GM19463 (cell line): ENCODE results near the gene PTPRM.

ENCODE experiments used
- ATAC-seq: cut with Tn5 transposase; IDR thresholded peaks from one replicate; pipeline ENCODE4 v1.9.1; 2021; ENCODE audit warnings: mild to moderate bottlenecking, moderate library complexity; ENCODE audit not compliant: unreplicated experiment

The PTPRM gene

GRCh38 chr18:7566567-7567473 is at the start of gene PTPRM:
Gene PTPRM, plus strand, starts transcription at chr18:7567316. Its CDS starts 503 bp downstream, at chr18:7567819.
- peak; percentile 93 for ATAC-seq

DNA sequence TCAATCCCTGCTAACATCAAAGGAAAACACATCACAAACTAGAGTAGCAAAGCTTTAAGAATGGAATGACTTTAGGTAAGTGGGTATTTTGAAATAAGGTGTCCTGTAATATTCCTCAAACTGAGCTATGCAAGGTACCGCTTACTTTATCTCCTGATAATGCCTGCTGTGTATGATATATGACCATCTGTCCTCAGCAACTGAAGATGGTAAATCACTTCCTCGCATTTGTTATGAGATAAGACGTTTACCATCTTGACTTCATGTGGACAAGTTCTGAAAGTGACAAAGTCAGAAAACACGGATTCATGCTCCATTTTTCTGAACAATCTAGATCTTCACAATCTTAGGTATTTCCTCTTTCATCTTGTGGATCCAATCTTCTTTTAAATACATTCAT is 49.3 kb upstream of the PTPRM start:
- ATAC-seq, result no peak

DNA sequence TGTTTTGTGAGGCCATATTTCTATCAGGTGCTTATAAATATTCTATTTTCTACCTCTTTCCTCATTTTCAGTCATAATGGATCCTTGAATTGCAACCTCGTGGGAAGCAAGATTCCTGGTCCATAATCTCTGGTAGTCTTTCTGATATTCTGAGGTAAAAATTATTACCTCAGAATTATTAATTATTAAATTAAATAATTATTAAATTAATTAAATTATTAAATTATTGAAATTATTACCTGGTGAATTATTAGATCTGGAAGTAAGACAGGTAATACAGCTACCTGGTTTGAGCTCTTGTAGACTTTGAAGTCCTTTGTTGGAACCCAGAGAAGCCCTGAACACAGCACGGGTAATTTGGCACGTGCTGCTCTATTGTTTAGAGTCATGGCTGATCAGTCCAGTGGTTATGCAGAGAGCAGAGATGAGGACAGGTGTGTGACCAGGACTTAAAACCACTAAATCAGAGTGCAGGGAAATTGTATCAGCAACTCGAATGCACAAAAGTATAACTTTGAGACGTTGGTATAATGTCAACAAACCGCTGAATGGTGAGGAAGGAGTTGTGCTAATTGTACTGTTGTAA is 46.8 kb upstream of the PTPRM start:
- no peak for ATAC-seq

GRCh38 chr18:7521226-7521856 is 45.8 kb upstream of the PTPRM start:
- no peak for ATAC-seq

DNA sequence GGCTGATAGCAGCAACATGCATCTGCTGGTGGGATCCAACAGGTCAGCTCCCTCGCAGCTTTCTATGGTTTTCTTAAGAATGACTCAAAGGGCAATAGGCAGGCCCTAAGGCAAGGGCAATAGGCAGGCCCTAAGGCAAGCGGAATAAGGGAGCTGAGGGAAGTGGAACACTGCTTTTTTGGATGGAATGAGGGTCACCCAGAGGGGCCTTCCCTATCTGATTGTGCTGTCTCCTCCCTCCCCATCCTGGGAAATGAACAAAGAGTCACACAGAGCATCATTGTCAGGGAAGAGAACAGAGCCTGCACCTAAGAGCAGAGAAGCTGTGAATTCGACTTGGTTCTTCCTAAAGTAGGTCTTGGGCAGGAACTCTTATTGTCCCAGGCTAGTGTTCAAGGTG is 43.3 kb upstream of the PTPRM start:
- ATAC-seq, result no peak

GRCh38 chr18:7524786-7525185 is 42.3 kb upstream of the PTPRM start:
- ATAC-seq, result no peak

DNA sequence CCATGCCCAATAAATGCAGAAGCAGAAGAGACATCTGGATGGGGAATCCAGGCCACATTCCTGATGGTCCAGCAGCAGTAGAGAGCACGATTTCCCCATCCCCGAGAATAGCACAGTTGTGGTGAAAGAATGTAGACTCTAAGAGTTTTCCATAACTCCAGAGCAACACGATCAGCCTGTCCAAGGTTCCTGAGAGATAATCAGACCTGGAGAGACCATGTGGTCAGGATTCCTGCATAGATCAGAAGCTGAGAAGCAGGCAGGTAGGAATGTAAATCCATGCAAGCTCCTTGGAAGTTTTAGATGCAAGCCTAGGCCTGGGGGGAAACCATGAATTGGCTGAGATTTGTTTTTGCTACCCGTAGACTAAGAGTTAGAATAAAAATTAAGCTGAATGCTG is 34.2 kb upstream of the PTPRM start:
- no peak for ATAC-seq

- ATAC-seq, result no peak
Observed at GRCh38 chr18:7535436-7536205, 31.5 kb upstream of the PTPRM start.

- ATAC-seq, result no peak
Observed at GRCh38 chr18:7537145-7537544, 30.0 kb upstream of the PTPRM start.

GRCh38 chr18:7541835-7542234 is 25.3 kb upstream of the PTPRM start:
- no peak for ATAC-seq

- ATAC-seq, result no peak
Observed at GRCh38 chr18:7544686-7545085, 22.4 kb upstream of the PTPRM start.

- ATAC-seq, result no peak
Observed at GRCh38 chr18:7545734-7546133, 21.4 kb upstream of the PTPRM start.

- ATAC-seq, result no peak
Observed at GRCh38 chr18:7548221-7548620, 18.9 kb upstream of the PTPRM start.

DNA sequence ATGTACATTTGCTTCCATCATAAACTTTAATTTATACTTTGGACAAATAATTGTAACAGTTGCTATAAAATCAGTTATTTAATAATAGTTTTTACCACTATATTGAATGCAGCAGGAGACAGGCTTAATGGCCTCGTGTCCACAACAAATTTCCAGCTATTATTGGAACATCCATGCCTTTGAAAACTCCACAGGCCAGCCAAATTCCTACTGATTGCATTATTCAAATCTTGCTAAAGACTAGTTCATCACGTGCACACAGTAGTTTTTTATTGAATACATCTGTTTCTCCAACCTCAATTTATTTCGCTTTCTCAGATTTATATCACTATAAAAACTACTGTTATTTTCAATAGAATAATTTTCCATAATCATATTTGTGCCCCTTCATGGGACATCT is 18.4 kb upstream of the PTPRM start:
- no peak for ATAC-seq

GRCh38 chr18:7557973-7558372 is 9.1 kb upstream of the PTPRM start:
- ATAC-seq, result no peak

- ATAC-seq, result no peak
Observed at GRCh38 chr18:7558769-7559168, 8.3 kb upstream of the PTPRM start.

DNA sequence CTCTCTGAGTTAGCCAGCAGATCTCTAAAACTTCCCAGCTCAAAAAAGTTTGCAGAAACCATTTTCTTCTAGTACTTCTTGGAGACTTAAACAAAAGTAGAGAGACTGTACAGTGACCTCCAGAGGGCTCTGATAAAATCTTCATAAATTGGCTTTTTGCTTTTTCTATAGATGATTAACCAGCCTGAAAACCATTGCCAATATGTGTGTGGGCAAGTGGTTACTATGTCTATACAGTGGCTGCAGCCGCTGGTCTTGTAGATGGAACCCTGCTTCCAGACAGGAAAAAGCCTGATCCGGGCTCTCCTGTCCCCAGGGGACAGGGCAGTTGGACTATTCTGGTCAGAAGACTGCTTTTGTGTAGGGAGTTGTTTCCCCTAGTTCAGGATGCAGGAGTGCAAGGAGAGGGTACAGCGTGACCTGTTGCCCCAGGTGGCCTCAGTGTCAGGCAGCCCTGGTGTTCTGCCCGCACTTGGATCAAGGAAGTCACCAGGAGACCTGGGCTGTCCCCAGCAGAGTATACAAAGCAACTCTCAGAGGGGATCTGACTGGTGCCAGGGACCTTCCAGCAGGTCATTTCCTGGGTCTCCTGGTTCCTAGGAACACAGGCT is 7.3 kb upstream of the PTPRM start:
- no peak for ATAC-seq

DNA sequence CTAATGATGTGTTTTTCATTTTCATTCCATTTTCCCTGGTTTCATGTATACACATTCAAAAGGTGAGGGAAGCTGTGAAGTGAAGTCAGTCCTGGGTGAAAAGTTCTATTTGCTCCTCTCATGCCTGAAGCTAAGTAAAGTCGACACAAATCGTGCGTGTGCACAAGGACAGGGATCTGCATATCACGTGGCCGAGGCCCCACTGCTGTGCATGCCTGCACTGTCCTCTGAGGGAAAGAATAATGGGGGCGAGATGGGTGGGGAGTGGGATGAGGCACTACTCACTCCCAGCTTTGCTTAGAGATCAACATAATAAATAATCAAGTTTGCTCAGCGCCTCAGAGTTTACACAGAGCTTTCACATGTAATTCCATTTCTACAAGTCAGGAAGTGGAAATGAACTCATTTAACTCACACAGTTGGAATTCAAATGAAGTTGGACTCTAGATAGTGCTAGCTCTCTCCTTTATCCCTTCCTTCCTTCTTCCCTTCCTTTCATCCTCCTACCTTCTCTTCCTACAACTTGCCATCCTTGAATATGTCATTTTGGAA is 5.1 kb upstream of the PTPRM start:
- no peak for ATAC-seq

- ATAC-seq, result no peak
Observed at GRCh38 chr18:7562491-7562890, 4.6 kb upstream of the PTPRM start.

GRCh38 chr18:7565677-7566076 is 1.4 kb upstream of the PTPRM start:
- no peak for ATAC-seq

GRCh38 chr18:7566244-7566566 is 911 bp upstream of the PTPRM start:
- ATAC-seq, result no peak
